Stomach (tissue), 4 donors: ENCODE results near the gene RPL22L1.

ENCODE experiments used
- CTCF ChIP-seq, 7 experiments: fragments of 450-650 bp in 4 of 7; fragments of 200-600 bp in 3 of 7; sonication (generic) in 3 of 7; IDR thresholded peaks; one replicate each; pipeline ENCODE4 v1.5.1; 2016 to 2019; ENCODE audit warnings: antibody characterized with exemption in 7 of 7, control low read depth in 2 of 7, mild to moderate bottlenecking in 1 of 7
- POLR2A ChIP-seq, 4 donors: fragments of 450-650 bp; IDR thresholded peaks; one replicate each; pipeline ENCODE4 v1.6.1; 2016; ENCODE audit warnings: antibody characterized with exemption in 4 of 4, control low read depth in 2 of 4, mild to moderate bottlenecking in 1 of 4, moderate library complexity in 1 of 4
- POLR2AphosphoS5 ChIP-seq, 3 donors: sonication (generic); formaldehyde crosslinking; IDR thresholded peaks; one replicate each; pipeline ENCODE4 v1.6.1; 2016; ENCODE audit warnings: antibody characterized with exemption in 3 of 3

- no peak for TF ChIP-seq CTCF (IDR thresholded peaks at IDR 0.05)
- TF ChIP-seq POLR2A (IDR thresholded peaks at IDR 0.05) = no peak
- TF ChIP-seq POLR2AphosphoS5 (IDR thresholded peaks at IDR 0.05) = no peak
These were observed 19.1 kb upstream of the RPL22L1 start for GRCh38 chr3:170889132-170889531.
